Measurements from ENCODE around the gene TFPT. TPM values are rescaled to one million over a fixed set of nuclear protein-coding genes. Genes with fewer than 3 reads are reported as not detected.

TFPT gene
- total RNA-seq, 4 donors from 2014 or later, result 7.8 to 16.5 (median 11.5) TPM

DNA sequence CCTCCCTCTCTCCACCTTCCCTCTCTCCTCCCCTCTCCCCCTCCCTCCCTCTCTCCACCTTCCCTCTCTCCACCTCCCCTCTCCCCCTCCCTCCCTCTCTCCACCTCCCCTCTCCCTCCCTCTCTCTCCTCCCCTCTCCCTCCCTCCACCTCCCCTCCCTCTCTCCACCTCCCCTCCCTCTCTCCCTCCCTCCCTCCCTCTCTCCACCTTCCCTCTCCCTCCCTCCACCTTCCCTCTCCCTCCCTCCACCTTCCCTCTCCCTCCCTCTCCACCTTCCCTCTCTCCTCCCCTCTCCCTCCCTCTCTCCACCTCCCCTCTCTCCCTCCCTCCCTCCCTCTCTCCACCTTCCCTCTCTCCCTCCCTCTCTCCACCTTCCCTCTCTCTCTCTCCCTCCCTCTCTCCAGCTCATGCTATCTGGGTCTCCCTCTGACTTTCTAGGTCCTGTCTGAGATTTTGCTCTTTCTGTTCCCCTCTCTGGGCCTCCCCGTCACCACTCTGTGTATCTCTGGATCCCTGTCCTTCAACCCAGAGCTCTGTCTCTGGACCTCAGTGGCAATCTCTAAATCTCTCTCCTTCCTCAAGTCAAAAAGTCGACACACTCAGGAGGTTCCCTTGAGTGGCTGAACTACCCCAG lies 18.6 kb upstream of the TFPT start:
- Histone ChIP-seq H3K27me3 (no peaks in the 10 kb centered on the region), H3K4me3 (no peak overlapping the region), H3K27ac (no peak overlapping the region), H3K4me1 (peaks cover 30% of the 10 kb centered on the region), H3K36me3 (peaks cover 29% of the 10 kb centered on the region), H3K9me3 (no peaks in the 10 kb centered on the region)
- TF ChIP-seq POLR2A (IDR thresholded peaks at IDR 0.05) (no peak), POLR2AphosphoS5 (IDR thresholded peaks at IDR 0.05) (no peak), CTCF (IDR thresholded peaks at IDR 0.05) (no peak)
- 43% methylated on average over 2 of the region's 2 CpGs for WGBS
- no peak for DNase-seq (ENCODE audit: low spot score in 2 of 2)

- TF ChIP-seq EP300 (IDR thresholded peaks at IDR 0.05) (no peak), POLR2AphosphoS5 (IDR thresholded peaks at IDR 0.05) (no peak), CTCF (IDR thresholded peaks at IDR 0.05) (no peak), POLR2A (IDR thresholded peaks at IDR 0.05) (no peak)
- H3K27ac ChIP-seq, result no peak overlapping the region
- WGBS, result 67% methylated on average over 10 of the region's 10 CpGs
- H3K9me3 ChIP-seq, result no peaks in the 10 kb centered on the region
- peaks cover 24% of the 10 kb centered on the region for H3K4me1 ChIP-seq
- H3K36me3 ChIP-seq, result peaks cover 36% of the 10 kb centered on the region
- DNase-seq (ENCODE audit: low spot score in 2 of 2), result no peak
- no peak overlapping the region for H3K4me3 ChIP-seq
- no peaks in the 10 kb centered on the region for H3K27me3 ChIP-seq
These were observed 18.0 kb upstream of the TFPT start for GRCh38 chr19:54133312-54133956.

DNA sequence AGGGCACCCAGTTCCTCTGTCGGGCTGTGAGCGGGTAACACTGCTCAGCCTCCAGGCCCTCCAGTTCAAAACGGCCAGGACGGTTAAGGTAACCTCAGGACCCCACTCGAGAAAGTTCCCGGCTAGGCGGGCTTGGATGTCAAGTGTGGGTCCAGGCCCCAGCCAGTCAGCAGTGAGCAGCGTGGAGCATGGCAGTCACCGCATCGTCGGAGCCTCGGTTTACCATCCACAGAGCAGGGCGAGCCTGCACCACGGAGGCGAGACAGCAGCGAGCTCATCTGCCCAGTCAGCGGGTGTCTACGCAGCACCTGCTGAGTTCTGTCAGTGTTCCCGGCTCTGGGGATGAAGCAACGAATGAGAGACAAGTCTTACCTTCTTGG lies 14.2 kb upstream of the TFPT start:
- Histone ChIP-seq H3K36me3 (peaks cover 74% of the 10 kb centered on the region), H3K27me3 (no peaks in the 10 kb centered on the region), H3K4me3 (no peak overlapping the region), H3K27ac (no peak overlapping the region), H3K4me1 (peaks cover 5% of the 10 kb centered on the region), H3K9me3 (no peaks in the 10 kb centered on the region)
- WGBS, result 87% methylated on average over 11 of the region's 20 CpGs
- DNase-seq (ENCODE audit: low spot score in 2 of 2), result peak in 1 of 2 donors; percentile 55
- TF ChIP-seq POLR2AphosphoS5 (IDR thresholded peaks at IDR 0.05), result no peak

DNA sequence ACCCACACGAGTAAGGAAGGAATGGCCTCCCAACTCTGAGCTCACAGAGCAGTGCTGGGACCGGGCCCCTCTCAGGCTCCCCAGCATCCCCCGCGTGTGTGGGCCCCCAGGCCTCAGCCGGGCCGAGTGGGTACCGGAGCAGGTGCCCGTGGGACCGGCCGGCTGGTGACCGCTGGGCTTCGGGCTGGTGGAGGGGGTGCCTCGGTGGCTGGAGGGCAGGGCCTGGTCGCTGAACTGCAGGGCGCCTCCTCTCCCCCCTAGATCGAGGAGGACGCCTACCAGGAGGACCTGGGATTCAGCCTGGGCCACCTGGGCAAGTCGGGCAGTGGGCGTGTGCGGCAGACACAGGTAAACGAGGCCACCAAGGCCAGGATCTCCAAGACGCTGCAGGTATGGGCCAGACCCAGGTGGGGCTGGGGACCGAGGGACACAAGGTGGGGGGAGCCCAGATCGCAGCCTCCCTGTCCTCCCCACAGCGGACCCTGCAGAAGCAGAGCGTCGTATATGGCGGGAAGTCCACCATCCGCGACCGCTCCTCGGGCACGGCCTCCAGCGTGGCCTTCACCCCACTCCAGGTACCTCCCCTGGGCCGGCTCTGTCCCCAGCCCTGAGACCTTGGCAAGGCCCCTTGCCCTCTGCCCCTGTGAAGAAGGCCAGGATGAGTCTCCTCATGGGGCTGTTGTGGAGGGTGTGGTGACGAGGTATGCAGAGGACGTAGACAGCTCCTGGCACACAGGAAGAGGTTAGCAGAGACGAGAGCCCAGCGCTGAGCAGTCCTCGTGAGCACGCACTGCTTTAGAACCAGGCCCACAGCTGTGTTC lies 13.5 kb upstream of the TFPT start:
- H3K27ac ChIP-seq, result no peak overlapping the region
- DNase-seq (ENCODE audit: low spot score in 2 of 2), result peak in 1 of 2 donors; percentile 57
- no peaks in the 10 kb centered on the region for H3K4me1 ChIP-seq
- TF ChIP-seq EP300 (IDR thresholded peaks at IDR 0.05) (no peak), CTCF (IDR thresholded peaks at IDR 0.05) (no peak), POLR2AphosphoS5 (IDR thresholded peaks at IDR 0.05) (no peak), POLR2A (IDR thresholded peaks at IDR 0.05) (no peak)
- no peaks in the 10 kb centered on the region for H3K27me3 ChIP-seq
- H3K36me3 ChIP-seq, result peaks cover 80% of the 10 kb centered on the region
- H3K9me3 ChIP-seq, result no peaks in the 10 kb centered on the region
- WGBS, result 96% methylated on average over 33 of the region's 41 CpGs
- H3K4me3 ChIP-seq, result no peak overlapping the region

GRCh38 chr19:54128441-54128725 lies 12.9 kb upstream of the TFPT start:
- no peak overlapping the region for H3K27ac ChIP-seq
- no peak overlapping the region for H3K4me3 ChIP-seq
- peaks cover 86% of the 10 kb centered on the region for H3K36me3 ChIP-seq
- WGBS, result 94% methylated on average over 20 of the region's 20 CpGs
- no peaks in the 10 kb centered on the region for H3K4me1 ChIP-seq
- H3K9me3 ChIP-seq, result no peaks in the 10 kb centered on the region
- TF ChIP-seq EP300 (IDR thresholded peaks at IDR 0.05), result no peak
- no peak for TF ChIP-seq POLR2AphosphoS5 (IDR thresholded peaks at IDR 0.05)
- no peak for TF ChIP-seq CTCF (IDR thresholded peaks at IDR 0.05)
- TF ChIP-seq POLR2A (IDR thresholded peaks at IDR 0.05), result no peak
- no peak for DNase-seq (ENCODE audit: low spot score in 2 of 2)
- H3K27me3 ChIP-seq, result no peaks in the 10 kb centered on the region
